HL-60 (cell line): ENCODE measurements around the gene PCDH18.

Source experiments
- DNase-seq, 2 experiments: peaks; one replicate each; pipeline ENCODE4 v3.0.0-alpha.2; 2010 to 2020; ENCODE audit warnings: low read depth in 1 of 2, low spot score in 1 of 2
- H3K27ac ChIP-seq: fragments of 250-450 bp; sonication (Bioruptor Pico); replicated peaks from 2 replicates; pipeline ENCODE4 v1.5.1; 2020; ENCODE audit warnings: mild to moderate bottlenecking, moderate library complexity
- H3K27me3 ChIP-seq: fragments of 250-450 bp; sonication (Bioruptor Pico); 2 replicates; pipeline ENCODE4 v1.5.1; 2021; ENCODE audit warnings: mild to moderate bottlenecking, moderate library complexity; ENCODE audit not compliant: insufficient read depth, poor library complexity, severe bottlenecking
- H3K4me3 ChIP-seq: replicated peaks from 2 replicates; pipeline ENCODE4 v1.5.1; 2011; ENCODE audit warnings: mild to moderate bottlenecking, control low read depth, low read length; ENCODE audit not compliant: insufficient read depth
- CTCF ChIP-seq: IDR thresholded peaks from one replicate; pipeline ENCODE4 v1.5.1; 2011; ENCODE audit warnings: low read length, control low read depth, inconsistent platforms; ENCODE audit not compliant: insufficient read depth
- GABPA ChIP-seq: IDR thresholded peaks from 2 replicates; pipeline ENCODE4 v1.6.1; 2012; ENCODE audit warnings: low read depth
- POLR2AphosphoS5 ChIP-seq: IDR thresholded peaks from 2 replicates; pipeline ENCODE4 v1.6.1; 2012; ENCODE audit warnings: low read depth
- REST ChIP-seq: IDR thresholded peaks from 2 replicates; pipeline ENCODE4 v1.6.1; 2012; ENCODE audit warnings: low read depth; ENCODE audit not compliant: insufficient replicate concordance
- SPI1 ChIP-seq: IDR thresholded peaks from 2 replicates; pipeline ENCODE4 v1.6.1; 2012; ENCODE audit warnings: low read depth, mild to moderate bottlenecking, borderline replicate concordance

Gene PCDH18

GRCh38 chr4:137536789-137537561 is 4.7 kb upstream of the PCDH18 start:
- H3K27me3 ChIP-seq, result peaks cover 3% of the 10 kb centered on the region
- no peak for TF ChIP-seq CTCF
- no peak for TF ChIP-seq GABPA
- no peak for TF ChIP-seq SPI1
- TF ChIP-seq POLR2AphosphoS5, result no peak
- no peak for DNase-seq
- no peak overlapping the region for H3K27ac ChIP-seq
- no peak overlapping the region for H3K4me3 ChIP-seq

GRCh38 chr4:137535718-137536117 is 3.4 kb upstream of the PCDH18 start:
- H3K27me3 ChIP-seq, result peaks cover 7% of the 10 kb centered on the region
- DNase-seq, result no peak
- no peak for TF ChIP-seq POLR2AphosphoS5
- TF ChIP-seq CTCF, result no peak
- no peak for TF ChIP-seq GABPA
- TF ChIP-seq REST, result no peak
- no peak for TF ChIP-seq SPI1
- no peak overlapping the region for H3K27ac ChIP-seq
- no peak overlapping the region for H3K4me3 ChIP-seq

GRCh38 chr4:137534516-137534915 is 2.2 kb upstream of the PCDH18 start:
- Histone ChIP-seq H3K27ac (no peak overlapping the region), H3K4me3 (no peak overlapping the region), H3K27me3 (peaks cover 7% of the 10 kb centered on the region)
- no peak for DNase-seq
- TF ChIP-seq POLR2AphosphoS5, result no peak

GRCh38 chr4:137533855-137534254 is 1.6 kb upstream of the PCDH18 start:
- DNase-seq, result no peak
- H3K4me3 ChIP-seq, result no peak overlapping the region
- H3K27me3 ChIP-seq, result peaks cover 7% of the 10 kb centered on the region
- no peak overlapping the region for H3K27ac ChIP-seq
- TF ChIP-seq CTCF (no peak), REST (no peak)
